ENCODE results near the gene CNTNAP3.
"Not testable (repeated sequence)": the region's sequence is repeated elsewhere in the genome, so short reads cannot be mapped to it uniquely, and the experiment has no call there.

Gene CNTNAP3

DNA sequence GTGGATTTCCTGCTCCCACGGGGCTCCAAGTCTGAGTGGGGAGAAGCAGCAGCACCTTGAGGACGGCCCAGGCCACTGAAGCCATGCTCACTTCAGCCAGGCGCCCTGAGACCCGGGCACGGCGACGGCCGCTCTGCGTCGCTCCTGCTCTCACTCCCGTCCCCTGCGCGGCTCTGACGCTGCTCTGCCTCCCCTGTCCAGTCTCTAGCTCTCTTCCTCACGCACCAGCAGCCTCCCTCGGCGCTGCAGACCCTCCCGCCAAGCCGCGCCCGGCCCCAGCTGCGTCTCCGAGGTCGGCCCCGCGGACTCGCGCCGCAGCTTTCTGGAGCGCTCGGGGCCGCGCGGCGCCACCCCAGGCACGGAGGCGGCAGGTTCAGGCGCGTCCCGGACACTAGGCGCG, at the start of gene CNTNAP3:
CNTNAP3 (minus strand) TSS at position 188 of the 400 bp plus-strand sequence; CDS start at position 85, 103 bp downstream.
- not testable (repeated sequence) for DNase-seq (ENCODE audit: low read depth)

DNA sequence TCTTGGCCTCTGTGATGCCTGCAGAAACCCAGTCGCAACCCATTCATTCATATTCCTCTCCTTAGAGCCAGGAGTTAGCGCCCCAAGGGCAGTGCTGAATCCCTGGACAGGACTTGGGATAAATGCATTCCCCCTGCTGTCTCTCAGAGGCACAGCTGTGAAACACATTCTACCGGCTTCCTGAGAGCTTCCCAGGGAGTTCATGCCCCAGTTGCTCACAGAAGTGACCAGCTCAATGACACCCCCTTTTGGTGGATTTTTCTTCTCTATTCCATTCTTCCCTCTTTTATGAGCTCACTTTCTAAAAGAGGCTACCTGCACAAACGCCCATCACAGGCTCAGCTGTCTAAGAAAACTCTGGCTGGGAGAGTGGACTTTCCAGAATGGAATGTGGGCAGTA, 8.0 kb downstream of the CNTNAP3 start:
- not testable (repeated sequence) for DNase-seq (ENCODE audit: low read depth)

- not testable (repeated sequence) for DNase-seq (ENCODE audit: low read depth)
Measured at GRCh38 chr9:39242513-39242912, 45.5 kb downstream of the CNTNAP3 start.

- not testable (repeated sequence) for DNase-seq (ENCODE audit: low read depth)
Measured at GRCh38 chr9:39232130-39232991, 55.6 kb downstream of the CNTNAP3 start.

DNA sequence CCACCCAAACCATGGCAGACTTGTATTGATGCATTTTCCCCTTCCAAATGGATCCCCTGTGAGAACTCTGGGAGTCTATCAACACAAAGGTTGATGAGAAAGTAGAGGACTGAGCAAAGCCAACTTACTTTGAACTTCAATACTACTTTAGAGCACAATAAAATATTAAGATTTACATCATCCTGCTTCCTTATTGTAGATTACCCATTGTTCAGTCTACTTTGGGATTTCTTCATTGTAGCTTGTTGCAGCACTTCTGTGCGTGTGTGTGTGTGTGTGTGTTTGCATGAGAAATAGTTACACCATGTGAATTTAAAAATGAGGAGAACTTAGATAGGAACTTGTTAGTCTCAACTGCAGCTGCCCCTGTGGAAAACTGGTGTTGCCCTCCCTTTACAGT, 72.0 kb downstream of the CNTNAP3 start:
- DNase-seq (ENCODE audit: low read depth) = not testable (repeated sequence)

DNA sequence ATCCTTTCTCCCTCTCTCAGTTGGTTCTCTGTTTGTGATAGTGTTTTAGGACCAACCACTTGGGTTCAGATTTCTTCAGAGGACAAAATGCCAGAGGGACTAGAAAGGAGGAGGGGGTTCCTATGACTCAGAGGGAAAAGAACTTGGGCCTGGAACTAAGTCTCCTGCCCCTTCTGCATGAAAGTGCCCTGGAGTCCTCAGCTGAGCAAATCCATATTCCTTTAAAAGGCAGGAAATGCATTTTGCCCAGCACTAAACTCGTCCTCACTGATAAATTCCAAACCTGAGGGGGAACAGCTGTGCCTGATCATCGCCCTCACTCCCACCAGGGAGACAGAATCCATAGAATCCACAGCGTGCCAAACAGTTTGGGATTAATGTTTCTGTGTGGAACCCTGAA, 78.2 kb downstream of the CNTNAP3 start:
- not testable (repeated sequence) for DNase-seq (ENCODE audit: low read depth)

GRCh38 chr9:39206643-39207042, 81.3 kb downstream of the CNTNAP3 start:
- not testable (repeated sequence) for DNase-seq (ENCODE audit: low read depth)

GRCh38 chr9:39205842-39206241, 82.1 kb downstream of the CNTNAP3 start:
- DNase-seq (ENCODE audit: low read depth) = not testable (repeated sequence)

- DNase-seq (ENCODE audit: low read depth) = not testable (repeated sequence)
Measured at GRCh38 chr9:39200412-39200811, 87.6 kb downstream of the CNTNAP3 start.

- DNase-seq (ENCODE audit: low read depth) = not testable (repeated sequence)
Measured at GRCh38 chr9:39198000-39198709, 89.8 kb downstream of the CNTNAP3 start.

DNA sequence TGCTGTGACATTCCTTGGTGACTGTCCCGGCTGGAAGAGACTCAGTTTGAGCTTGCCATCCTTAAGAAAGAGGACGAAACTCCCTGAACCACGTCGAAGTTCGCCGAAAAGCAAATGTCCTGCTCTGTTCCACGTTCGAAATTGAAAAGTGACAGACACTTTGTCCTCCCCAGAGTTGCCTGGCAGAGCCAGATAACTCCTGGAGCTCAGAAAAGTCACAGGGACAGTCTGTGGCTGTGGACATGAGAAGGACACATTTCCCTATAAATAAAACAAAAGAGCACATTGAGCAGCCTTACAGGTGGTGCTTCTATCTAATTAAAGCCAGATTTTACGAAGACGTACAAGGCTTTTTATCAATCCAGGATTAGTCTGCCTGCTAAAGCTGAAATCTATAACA, 116.6 kb downstream of the CNTNAP3 start:
- not testable (repeated sequence) for DNase-seq (ENCODE audit: low read depth)

GRCh38 chr9:39157714-39158113, 130.3 kb downstream of the CNTNAP3 start:
- DNase-seq (ENCODE audit: low read depth) = not testable (repeated sequence)

- DNase-seq (ENCODE audit: low read depth) = not testable (repeated sequence)
Measured at GRCh38 chr9:39132826-39133552, 155.0 kb downstream of the CNTNAP3 start.

DNA sequence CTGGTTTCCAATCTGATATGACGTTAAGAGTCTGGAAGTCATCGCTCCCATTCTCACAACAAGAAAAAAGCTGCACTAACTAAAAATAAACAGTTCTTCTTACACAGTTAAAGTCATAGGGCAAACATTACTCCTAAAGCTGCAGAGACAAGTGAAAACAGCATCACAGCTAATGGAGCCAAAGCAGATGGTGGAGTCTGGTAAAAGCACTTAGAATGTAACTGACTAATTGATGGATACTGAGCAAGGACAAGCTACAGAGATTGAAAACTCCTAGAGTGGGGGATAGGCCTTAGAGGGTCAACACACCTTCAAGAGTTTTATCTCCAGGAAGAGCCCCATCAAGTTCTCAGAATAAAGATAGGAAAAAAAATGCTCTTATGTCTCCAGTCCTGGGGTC, 166.6 kb downstream of the CNTNAP3 start:
- DNase-seq (ENCODE audit: low read depth) = not testable (repeated sequence)

GRCh38 chr9:39111746-39112145, 176.2 kb downstream of the CNTNAP3 start:
- DNase-seq (ENCODE audit: low read depth) = not testable (repeated sequence)

DNA sequence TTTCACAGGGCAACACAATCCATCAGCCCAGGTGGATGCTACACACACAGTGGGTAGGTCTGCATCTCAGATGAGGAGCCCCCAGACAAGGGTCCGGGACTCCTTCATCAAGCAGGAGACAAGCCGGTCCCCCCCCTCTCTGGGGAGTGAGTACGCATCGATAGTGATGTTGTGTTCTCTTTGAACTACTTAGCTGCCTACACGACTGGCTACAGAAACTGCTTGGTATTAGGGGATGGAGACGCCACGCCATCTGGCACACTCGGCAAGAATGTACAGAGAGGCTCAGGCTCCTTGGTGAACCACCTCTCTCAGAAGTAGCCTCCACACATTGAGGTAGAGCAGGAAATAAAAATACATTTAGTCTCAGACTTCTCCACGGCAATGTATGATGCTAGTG, 179.8 kb downstream of the CNTNAP3 start:
- no peak for DNase-seq (ENCODE audit: low read depth)

DNA sequence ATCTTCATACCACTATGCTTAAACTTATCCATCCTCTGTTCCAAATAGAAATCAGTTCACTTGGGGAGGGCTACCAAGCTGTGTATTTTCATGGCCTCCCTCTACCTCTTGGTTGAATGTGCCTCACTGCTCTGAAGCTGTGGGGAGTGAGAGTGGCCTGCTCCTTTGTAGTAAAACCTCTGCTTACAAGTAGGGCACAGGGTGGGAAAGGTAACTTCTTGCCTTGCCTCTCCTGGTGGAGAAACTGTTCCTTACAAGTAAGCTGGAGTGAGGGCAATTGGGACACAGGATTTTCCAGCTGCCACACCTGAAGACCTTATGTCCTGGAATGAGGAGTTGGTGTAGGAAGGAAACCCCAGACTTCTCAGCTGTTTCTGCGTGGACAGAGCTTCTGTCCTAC, 190.8 kb downstream of the CNTNAP3 start:
- not testable (repeated sequence) for DNase-seq (ENCODE audit: low read depth)

DNA sequence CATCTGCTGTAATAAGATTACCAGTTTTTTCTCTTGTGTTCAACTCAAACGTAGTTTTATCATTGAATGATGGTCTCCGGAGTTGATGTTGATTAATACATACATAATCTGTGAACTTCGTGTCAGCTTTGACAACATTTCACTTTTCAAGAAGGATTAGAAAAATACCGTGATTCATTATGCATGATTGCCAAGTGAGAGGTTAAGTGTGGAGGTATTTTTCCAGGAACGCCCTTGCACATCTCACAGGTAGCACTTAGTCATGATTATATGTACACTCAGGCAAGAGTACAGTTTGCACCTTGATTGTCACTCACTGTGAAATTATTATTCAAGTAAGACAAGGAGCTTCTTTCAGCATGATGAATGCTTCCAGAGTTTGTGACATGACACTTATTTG, 202.7 kb downstream of the CNTNAP3 start:
- not testable (repeated sequence) for DNase-seq (ENCODE audit: low read depth)

DNA sequence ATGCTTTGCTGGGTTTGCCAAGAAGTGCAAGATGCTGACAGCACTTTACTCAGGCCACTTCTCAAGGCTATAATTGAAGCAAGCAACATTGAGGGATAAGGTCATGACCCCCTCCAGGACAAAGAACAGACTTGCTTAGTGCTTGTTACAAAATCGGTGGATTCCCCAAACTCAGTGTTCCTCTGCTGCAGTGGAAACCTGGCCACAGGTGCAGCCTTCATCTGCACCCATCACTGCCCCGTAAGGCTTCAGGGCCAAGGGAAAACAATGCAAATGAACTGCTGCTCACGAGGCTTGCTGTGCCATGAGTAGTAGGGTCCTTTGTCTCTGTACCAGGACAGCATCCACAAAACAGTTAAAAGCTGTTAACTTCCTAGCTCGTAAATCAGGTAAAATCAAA, 205.4 kb downstream of the CNTNAP3 start:
- DNase-seq (ENCODE audit: low read depth) = not testable (repeated sequence)

- not testable (repeated sequence) for DNase-seq (ENCODE audit: low read depth)
Measured at GRCh38 chr9:39080081-39080480, 207.9 kb downstream of the CNTNAP3 start.

- DNase-seq (ENCODE audit: low read depth) = not testable (repeated sequence)
Measured at GRCh38 chr9:39078621-39079256, 209.2 kb downstream of the CNTNAP3 start.

- not testable (repeated sequence) for DNase-seq (ENCODE audit: low read depth)
Measured at GRCh38 chr9:39073537-39073936, 214.4 kb downstream of the CNTNAP3 start.

All from EH (cell line).